ENCODE data around the gene NUDT19. TPM values are rescaled to one million over a fixed set of nuclear protein-coding genes. Genes with fewer than 3 reads are reported as not detected.
A peak's percentile ranks its signal among the peaks of the same experiment; 100 is the strongest.

The NUDT19 gene
- total and polyA plus RNA-seq, 9 of the 15 experiments (the other 6 are each of a cell fraction or from before 2014, with no cell fraction given): 9.6 to 38.6 (median 14.4) TPM

DNA sequence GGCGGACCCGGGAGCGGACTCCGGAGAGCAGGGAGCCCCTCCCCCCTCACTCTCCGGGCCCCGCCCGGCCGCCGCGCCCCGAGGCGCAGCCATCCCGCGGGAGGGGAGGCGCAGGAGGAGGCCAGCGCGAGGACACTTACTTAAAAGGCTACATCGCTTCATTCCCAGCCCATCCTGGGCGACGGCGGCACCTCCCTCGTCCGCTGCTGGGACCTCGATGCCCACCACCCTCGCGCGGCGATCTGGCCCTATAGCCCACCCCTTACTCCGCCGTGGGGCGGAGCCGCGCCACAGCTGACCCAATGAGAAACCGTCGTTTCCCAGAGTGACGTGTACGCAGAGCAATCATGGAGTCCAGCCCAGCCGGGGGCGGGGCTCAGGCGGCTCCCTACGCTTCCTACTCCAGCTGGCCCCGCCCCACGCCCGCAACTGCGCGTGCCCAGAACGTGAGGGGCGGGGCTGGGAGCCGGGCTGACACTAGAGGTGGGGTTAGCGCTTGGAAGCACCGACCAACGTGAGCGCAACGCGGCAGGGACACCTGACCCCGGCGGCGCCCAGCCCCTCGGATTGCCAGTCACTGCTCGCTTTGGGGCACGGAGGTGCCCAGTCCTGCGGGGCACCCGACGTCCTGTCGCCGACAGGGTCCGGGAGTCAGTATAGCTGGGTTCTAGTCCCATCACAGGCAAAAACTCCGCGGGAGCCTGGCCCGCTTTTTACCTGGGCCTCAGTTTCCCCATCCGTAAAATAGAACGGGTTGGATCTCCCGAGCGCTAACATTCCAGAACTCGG is 16.5 kb upstream of the NUDT19 start, which contains the start of gene ANKRD27:
Gene ANKRD27 (minus strand): TSS at position 250 of the 789 bp plus-strand sequence. CDS start 16,165 bp downstream, outside the sequence.
- Histone ChIP-seq H4K20me1 (replicated peaks; ENCODE audit: control insufficient read depth, insufficient read depth, low read length) (no peaks in the 10 kb centered on the region; the same call in 1 of the 2 replicates), H3K27me3 (ENCODE audit: control insufficient read depth in 2 of 2, insufficient read depth in 2 of 2, low read length in 2 of 2) (no peaks in the 10 kb centered on the region), H2AFZ (ENCODE audit: low read depth, low read length) (peak within 1 kb of the TSS; percentile 96), H3K4me3 (peak within 1 kb of the TSS; percentile 92), H3K27ac (ENCODE audit: extremely low read depth, low read depth, low read length) (peak within 1 kb of the TSS; percentile 79), H3K9me3 (replicated peaks; ENCODE audit: control insufficient read depth, insufficient read depth, low read depth, low read length) (no peaks in the 10 kb centered on the region; the same call in 1 of the 2 replicates), H3K4me2 (ENCODE audit: insufficient read depth, low read length) (peak within 1 kb of the TSS; percentile 91), H3K9me1 (ENCODE audit: control insufficient read depth, insufficient read depth, low read length) (no peaks in the 10 kb centered on the region), H3K4me1 (replicated peaks in 1 of 2; ENCODE audit: control insufficient read depth in 2 of 2, insufficient read depth in 2 of 2, low read length in 2 of 2) (peaks cover 41 to 61% of the 10 kb centered on the region in 2 experiments), H3K36me3 (ENCODE audit: control insufficient read depth, insufficient read depth, low read length) (peaks cover 10% of the 10 kb centered on the region; the same call in 1 of the 3 replicates), H3K9ac (ENCODE audit: insufficient read depth in 1 of 2, low read depth in 2 of 2, low read length in 2 of 2) (peak within 1 kb of the TSS; percentile 71 to 96), H3K79me2 (ENCODE audit: control insufficient read depth, insufficient read depth, low read length) (peaks cover 49% of the 10 kb centered on the region)
- intact Hi-C loops (cut with micrococcal nuclease) (loop anchor here (1.0 to 5.0 kb wide), 2 partner anchors 12 to 93 kb away; partner anchors contain the start of gene PDCD5), in situ Hi-C loops (cut with MboI) (no loop called here)
- under 1% methylated on average over 45 of the region's 75 CpGs for WGBS (ENCODE audit: insufficient coverage, low coverage, missing lambda C conversion rate)
- DNase-seq (ENCODE audit: extremely low read depth in 1 of 4, low spot score in 3 of 4) (peak; percentile 98 to 99 (median 98)), FAIRE-seq (peak; percentile 97), ATAC-seq (peak; percentile 95)
- CTCF ChIA-PET (ENCODE audit: low intra/inter-chr PET ratio): no interaction called here
- BruUV-seq (replicated peaks): no TSS peak
- POLR2A ChIA-PET: interaction anchor here (1.0 to 1.2 kb wide), 3 partner anchors 9 to 18 kb away, joined by 4 to 6 read pairs (median 4); partner anchors contain the start of gene NUDT19
- TF ChIP-seq, protein P1, sequence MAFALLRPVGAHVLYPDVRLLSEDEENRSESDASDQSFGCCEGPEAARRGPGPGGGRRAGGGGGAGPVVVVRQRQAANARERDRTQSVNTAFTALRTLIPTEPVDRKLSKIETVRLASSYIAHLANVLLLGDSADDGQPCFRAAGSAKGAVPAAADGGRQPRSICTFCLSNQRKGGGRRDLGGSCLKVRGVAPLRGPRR (CRISPR knock-in tag; IDR thresholded peaks at IDR 0.05): no peak
- TF ChIP-seq, protein P2, sequence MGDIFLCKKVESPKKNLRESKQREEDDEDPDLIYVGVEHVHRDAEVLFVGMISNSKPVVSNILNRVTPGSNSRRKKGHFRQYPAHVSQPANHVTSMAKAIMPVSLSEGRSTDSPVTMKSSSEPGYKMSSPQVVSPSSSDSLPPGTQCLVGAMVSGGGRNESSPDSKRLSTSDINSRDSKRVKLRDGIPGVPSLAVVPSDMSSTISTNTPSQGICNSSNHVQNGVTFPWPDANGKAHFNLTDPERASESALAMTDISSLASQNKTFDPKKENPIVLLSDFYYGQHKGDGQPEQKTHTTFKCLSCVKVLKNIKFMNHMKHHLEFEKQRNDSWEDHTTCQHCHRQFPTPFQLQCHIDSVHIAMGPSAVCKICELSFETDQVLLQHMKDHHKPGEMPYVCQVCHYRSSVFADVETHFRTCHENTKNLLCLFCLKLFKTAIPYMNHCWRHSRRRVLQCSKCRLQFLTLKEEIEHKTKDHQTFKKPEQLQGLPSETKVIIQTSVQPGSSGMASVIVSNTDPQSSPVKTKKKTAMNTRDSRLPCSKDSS (IDR thresholded peaks at IDR 0.05; ENCODE audit: low read depth, partially characterized antibody): no peak
- TF ChIP-seq POLR2A (conservative IDR thresholded peaks at IDR 0.05) (peak; percentile 73), SMARCB1 (IDR thresholded peaks at IDR 0.05; ENCODE audit: insufficient read length, low read depth) (no peak), SAFB2 (IDR thresholded peaks at IDR 0.05; ENCODE audit: borderline replicate concordance, low read depth, low read length, severe bottlenecking) (no peak), FOXA1 (IDR thresholded peaks at IDR 0.05; ENCODE audit: borderline replicate concordance) (no peak), FIP1L1 (IDR thresholded peaks at IDR 0.05; ENCODE audit: low read depth, low read length, poor library complexity, severe bottlenecking) (peak; percentile 19)
- TF ChIP-seq, protein P3, sequence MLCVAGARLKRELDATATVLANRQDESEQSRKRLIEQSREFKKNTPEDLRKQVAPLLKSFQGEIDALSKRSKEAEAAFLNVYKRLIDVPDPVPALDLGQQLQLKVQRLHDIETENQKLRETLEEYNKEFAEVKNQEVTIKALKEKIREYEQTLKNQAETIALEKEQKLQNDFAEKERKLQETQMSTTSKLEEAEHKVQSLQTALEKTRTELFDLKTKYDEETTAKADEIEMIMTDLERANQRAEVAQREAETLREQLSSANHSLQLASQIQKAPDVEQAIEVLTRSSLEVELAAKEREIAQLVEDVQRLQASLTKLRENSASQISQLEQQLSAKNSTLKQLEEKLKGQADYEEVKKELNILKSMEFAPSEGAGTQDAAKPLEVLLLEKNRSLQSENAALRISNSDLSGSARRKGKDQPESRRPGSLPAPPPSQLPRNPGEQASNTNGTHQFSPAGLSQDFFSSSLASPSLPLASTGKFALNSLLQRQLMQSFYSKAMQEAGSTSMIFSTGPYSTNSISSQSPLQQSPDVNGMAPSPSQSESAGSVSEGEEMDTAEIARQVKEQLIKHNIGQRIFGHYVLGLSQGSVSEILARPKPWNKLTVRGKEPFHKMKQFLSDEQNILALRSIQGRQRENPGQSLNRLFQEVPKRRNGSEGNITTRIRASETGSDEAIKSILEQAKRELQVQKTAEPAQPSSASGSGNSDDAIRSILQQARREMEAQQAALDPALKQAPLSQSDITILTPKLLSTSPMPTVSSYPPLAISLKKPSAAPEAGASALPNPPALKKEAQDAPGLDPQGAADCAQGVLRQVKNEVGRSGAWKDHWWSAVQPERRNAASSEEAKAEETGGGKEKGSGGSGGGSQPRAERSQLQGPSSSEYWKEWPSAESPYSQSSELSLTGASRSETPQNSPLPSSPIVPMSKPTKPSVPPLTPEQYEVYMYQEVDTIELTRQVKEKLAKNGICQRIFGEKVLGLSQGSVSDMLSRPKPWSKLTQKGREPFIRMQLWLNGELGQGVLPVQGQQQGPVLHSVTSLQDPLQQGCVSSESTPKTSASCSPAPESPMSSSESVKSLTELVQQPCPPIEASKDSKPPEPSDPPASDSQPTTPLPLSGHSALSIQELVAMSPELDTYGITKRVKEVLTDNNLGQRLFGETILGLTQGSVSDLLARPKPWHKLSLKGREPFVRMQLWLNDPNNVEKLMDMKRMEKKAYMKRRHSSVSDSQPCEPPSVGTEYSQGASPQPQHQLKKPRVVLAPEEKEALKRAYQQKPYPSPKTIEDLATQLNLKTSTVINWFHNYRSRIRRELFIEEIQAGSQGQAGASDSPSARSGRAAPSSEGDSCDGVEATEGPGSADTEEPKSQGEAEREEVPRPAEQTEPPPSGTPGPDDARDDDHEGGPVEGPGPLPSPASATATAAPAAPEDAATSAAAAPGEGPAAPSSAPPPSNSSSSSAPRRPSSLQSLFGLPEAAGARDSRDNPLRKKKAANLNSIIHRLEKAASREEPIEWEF (CRISPR knock-in tag; IDR thresholded peaks at IDR 0.05): no peak
- TF ChIP-seq, protein P4, sequence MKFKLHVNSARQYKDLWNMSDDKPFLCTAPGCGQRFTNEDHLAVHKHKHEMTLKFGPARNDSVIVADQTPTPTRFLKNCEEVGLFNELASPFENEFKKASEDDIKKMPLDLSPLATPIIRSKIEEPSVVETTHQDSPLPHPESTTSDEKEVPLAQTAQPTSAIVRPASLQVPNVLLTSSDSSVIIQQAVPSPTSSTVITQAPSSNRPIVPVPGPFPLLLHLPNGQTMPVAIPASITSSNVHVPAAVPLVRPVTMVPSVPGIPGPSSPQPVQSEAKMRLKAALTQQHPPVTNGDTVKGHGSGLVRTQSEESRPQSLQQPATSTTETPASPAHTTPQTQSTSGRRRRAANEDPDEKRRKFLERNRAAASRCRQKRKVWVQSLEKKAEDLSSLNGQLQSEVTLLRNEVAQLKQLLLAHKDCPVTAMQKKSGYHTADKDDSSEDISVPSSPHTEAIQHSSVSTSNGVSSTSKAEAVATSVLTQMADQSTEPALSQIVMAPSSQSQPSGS (CRISPR knock-in tag; IDR thresholded peaks at IDR 0.05): no peak
- TF ChIP-seq, protein P5, sequence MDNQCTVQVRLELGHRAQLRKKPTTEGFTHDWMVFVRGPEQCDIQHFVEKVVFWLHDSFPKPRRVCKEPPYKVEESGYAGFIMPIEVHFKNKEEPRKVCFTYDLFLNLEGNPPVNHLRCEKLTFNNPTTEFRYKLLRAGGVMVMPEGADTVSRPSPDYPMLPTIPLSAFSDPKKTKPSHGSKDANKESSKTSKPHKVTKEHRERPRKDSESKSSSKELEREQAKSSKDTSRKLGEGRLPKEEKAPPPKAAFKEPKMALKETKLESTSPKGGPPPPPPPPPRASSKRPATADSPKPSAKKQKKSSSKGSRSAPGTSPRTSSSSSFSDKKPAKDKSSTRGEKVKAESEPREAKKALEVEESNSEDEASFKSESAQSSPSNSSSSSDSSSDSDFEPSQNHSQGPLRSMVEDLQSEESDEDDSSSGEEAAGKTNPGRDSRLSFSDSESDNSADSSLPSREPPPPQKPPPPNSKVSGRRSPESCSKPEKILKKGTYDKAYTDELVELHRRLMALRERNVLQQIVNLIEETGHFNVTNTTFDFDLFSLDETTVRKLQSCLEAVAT (IDR thresholded peaks at IDR 0.05): peak in 1 of 2 experiments; percentile 25; a peak in 1 of 4 replicates

Data from K562 (cell line).